ENCODE measurements around the gene NCOA3.

GRCh38 chr20:47618479-47618878 lies 116.8 kb downstream of the NCOA3 start:
- TF ChIP-seq CTCF (IDR thresholded peaks at IDR 0.05) (no peak), POLR2A (IDR thresholded peaks at IDR 0.05) (no peak), POLR2AphosphoS5 (IDR thresholded peaks at IDR 0.05) (no peak)
